Measurements from ENCODE around the gene RSRP1.

RSRP1 gene

GRCh38 chr1:25198663-25199252 is 48.5 kb downstream of the RSRP1 start:
- Mint-ChIP-seq H3K4me3 (no peak overlapping the region), H3K27ac (no peak overlapping the region), H3K9me3 (no peaks in the 10 kb centered on the region), H3K36me3 (ENCODE audit: low read depth) (no peaks in the 10 kb centered on the region), H3K27me3 (peaks cover 17% of the 10 kb centered on the region), H3K4me1 (ENCODE audit: low read depth) (peaks cover 11% of the 10 kb centered on the region)
- intact Hi-C loops (cut with micrococcal nuclease): no loop called here

GRCh38 chr1:25197982-25198662 is 49.1 kb downstream of the RSRP1 start:
- intact Hi-C loops (cut with micrococcal nuclease): no loop called here
- H3K4me1 Mint-ChIP-seq (ENCODE audit: low read depth): peaks cover 11% of the 10 kb centered on the region
- no peaks in the 10 kb centered on the region for H3K36me3 Mint-ChIP-seq (ENCODE audit: low read depth)
- H3K9me3 Mint-ChIP-seq: no peaks in the 10 kb centered on the region
- H3K27ac Mint-ChIP-seq: no peak overlapping the region
- peaks cover 17% of the 10 kb centered on the region for H3K27me3 Mint-ChIP-seq
- no peak overlapping the region for H3K4me3 Mint-ChIP-seq

- H3K27ac Mint-ChIP-seq: no peak overlapping the region
- no peaks in the 10 kb centered on the region for H3K9me3 Mint-ChIP-seq
- peaks cover 17% of the 10 kb centered on the region for H3K27me3 Mint-ChIP-seq
- H3K4me3 Mint-ChIP-seq: no peak overlapping the region
- H3K4me1 Mint-ChIP-seq (ENCODE audit: low read depth): peaks cover 11% of the 10 kb centered on the region
- H3K36me3 Mint-ChIP-seq (ENCODE audit: low read depth): no peaks in the 10 kb centered on the region
- intact Hi-C loops (cut with micrococcal nuclease): no loop called here
Observed at GRCh38 chr1:25197235-25197975, 49.8 kb downstream of the RSRP1 start.

GRCh38 chr1:25196830-25197229 is 50.4 kb downstream of the RSRP1 start:
- H3K27ac Mint-ChIP-seq: no peak overlapping the region
- H3K4me3 Mint-ChIP-seq: no peak overlapping the region
- intact Hi-C loops (cut with micrococcal nuclease): no loop called here
- H3K9me3 Mint-ChIP-seq: no peaks in the 10 kb centered on the region
- H3K4me1 Mint-ChIP-seq (ENCODE audit: low read depth): peaks cover 11% of the 10 kb centered on the region
- H3K36me3 Mint-ChIP-seq (ENCODE audit: low read depth): no peaks in the 10 kb centered on the region
- peaks cover 17% of the 10 kb centered on the region for H3K27me3 Mint-ChIP-seq

GRCh38 chr1:25195835-25196234 is 51.4 kb downstream of the RSRP1 start:
- Mint-ChIP-seq H3K4me3 (no peak overlapping the region), H3K27me3 (peaks cover 17% of the 10 kb centered on the region), H3K9me3 (no peaks in the 10 kb centered on the region), H3K27ac (no peak overlapping the region), H3K4me1 (ENCODE audit: low read depth) (peaks cover 11% of the 10 kb centered on the region), H3K36me3 (ENCODE audit: low read depth) (no peaks in the 10 kb centered on the region)
- intact Hi-C loops (cut with micrococcal nuclease): no loop called here

GRCh38 chr1:25194572-25195020 is 52.7 kb downstream of the RSRP1 start:
- Mint-ChIP-seq H3K36me3 (ENCODE audit: low read depth) (no peaks in the 10 kb centered on the region), H3K27me3 (peaks cover 17% of the 10 kb centered on the region), H3K27ac (no peak overlapping the region), H3K9me3 (no peaks in the 10 kb centered on the region), H3K4me1 (ENCODE audit: low read depth) (peaks cover 11% of the 10 kb centered on the region), H3K4me3 (no peak overlapping the region)
- intact Hi-C loops (cut with micrococcal nuclease): no loop called here

GRCh38 chr1:25194054-25194453 is 53.2 kb downstream of the RSRP1 start:
- intact Hi-C loops (cut with micrococcal nuclease): no loop called here
- peaks cover 14% of the 10 kb centered on the region for H3K27me3 Mint-ChIP-seq
- no peaks in the 10 kb centered on the region for H3K9me3 Mint-ChIP-seq
- H3K4me3 Mint-ChIP-seq: no peak overlapping the region
- H3K36me3 Mint-ChIP-seq (ENCODE audit: low read depth): no peaks in the 10 kb centered on the region
- no peak overlapping the region for H3K27ac Mint-ChIP-seq
- peaks cover 11% of the 10 kb centered on the region for H3K4me1 Mint-ChIP-seq (ENCODE audit: low read depth)

- H3K36me3 Mint-ChIP-seq (ENCODE audit: low read depth): no peaks in the 10 kb centered on the region
- H3K4me1 Mint-ChIP-seq (ENCODE audit: low read depth): peaks cover 6% of the 10 kb centered on the region
- no peak overlapping the region for H3K27ac Mint-ChIP-seq
- H3K27me3 Mint-ChIP-seq: peaks cover 9% of the 10 kb centered on the region
- H3K9me3 Mint-ChIP-seq: no peaks in the 10 kb centered on the region
- intact Hi-C loops (cut with micrococcal nuclease): no loop called here
- no peak overlapping the region for H3K4me3 Mint-ChIP-seq
Observed at GRCh38 chr1:25193229-25193628, 54.0 kb downstream of the RSRP1 start.

Measured in dendritic cell treated with granulocyte-macrophage colony-stimulating factor and Interleukin-4, amounts not matched to agents 40 ng/mL and 50 ng/mL, for 4 days (primary cell).